Psoas muscle (tissue), 8 donors: Measurements from ENCODE around the gene CENPP. TPM values are rescaled to one million over a fixed set of nuclear protein-coding genes. Genes with fewer than 3 reads are reported as not detected.
A peak's percentile ranks its signal among the peaks of the same experiment; 100 is the strongest.

Experiments used
- ATAC-seq, 4 donors: fragments of 200-7000 bp; cut with Tn5 transposase; one replicate each; pipeline ENCODE4 v1.9.1; 2020; ENCODE audit warnings: moderate library complexity in 3 of 4, mild to moderate bottlenecking in 2 of 4
- DNase-seq, 2 donors: peaks; one replicate each; pipeline ENCODE4 v3.0.0-alpha.2; 2020
- H3K27ac ChIP-seq: fragments of 200-600 bp; one replicate; pipeline ENCODE4 v1.8.0; 2022
- H3K27me3 ChIP-seq, 3 donors: fragments of 200-600 bp in 1 of 3; one replicate each; pipeline versions ENCODE4 v1.6.1 to v1.8.0; 2013 to 2022; ENCODE audit warnings: low read length in 2 of 3, mild to moderate bottlenecking in 2 of 3, moderate library complexity in 1 of 3; ENCODE audit not compliant: insufficient read depth in 3 of 3
- H3K36me3 ChIP-seq, 2 donors: fragments of 200-600 bp in 1 of 2; one replicate each; pipeline versions ENCODE4 v1.6.1 to v1.8.0; 2013 to 2022; ENCODE audit warnings: low read depth in 1 of 2, mild to moderate bottlenecking in 1 of 2, moderate library complexity in 1 of 2; ENCODE audit not compliant: insufficient read depth in 1 of 2
- H3K4me1 ChIP-seq: fragments of 200-600 bp; one replicate; pipeline ENCODE4 v1.8.0; 2022
- H3K4me3 ChIP-seq: fragments of 200-600 bp; one replicate; pipeline ENCODE4 v1.8.0; 2022; ENCODE audit warnings: mild to moderate bottlenecking
- H3K9me3 ChIP-seq: fragments of 200-600 bp; one replicate; pipeline ENCODE4 v1.8.0; 2022
- CTCF ChIP-seq: fragments of 200-600 bp; IDR thresholded peaks from one replicate; pipeline ENCODE4 v1.8.0; 2022; ENCODE audit warnings: antibody characterized with exemption
- WGBS, 3 donors: extraction: QIAGEN DNeasy Blood & Tissue Kit; methylation state at CpG; one replicate each; pipeline versions ENCODE4 v1.1.6 to v1.1.7; 2013; 5-methylcytosine and 5-hydroxymethylcytosine counted together
- intact Hi-C, 2 donors: fragments of 100-400 bp; cut with DNase I; formaldehyde crosslinking; loops; one replicate each; pipeline versions ENCODE4 v1.11.0 to v1.14.2; 2022
- polyA plus RNA-seq, 3 donors: library from polyadenylated mRNA; stranded (reverse); fragments of 200-250 nt; gene quantifications; one replicate each; pipeline ENCODE4 v1.2.3, GENCODE V29; 2013
- total RNA-seq, 4 donors: library from RNA; stranded (reverse); fragmentation: NEBNext Ultra II Directional in 2 of 4; extraction: Animal tissue kit (Norgen Biotek cat#: 25700) in 2 of 4; gene quantifications; one replicate each; pipeline versions ENCODE4 v1.2.1 to v1.2.4, GENCODE V29; 2021 to 2023
- donor health status: healthy with polysubstance abuse.
- donor health status: DM: no; HTN: no; CAD: no; lungs with moderate emphysema.
- donor health status: Bipolar disorder and iron deficiency.
- donor health status: healthy.
- donor health status: DM: yes; HTN: yes; CAD: no.
- donor health status: DM: no; HTN: no; CAD: no.
- donor health status: DM: no; HTN: no; CAD: no.
- donor health status: DM: yes; HTN: yes; CAD: no.

The CENPP gene
- total and polyA plus RNA-seq, 7 donors: 1.8 to 15.7 (median 6.4) TPM

- peak; percentile 46 to 62 for DNase-seq
- H3K4me3 ChIP-seq: no peak overlapping the region
- no peaks in the 10 kb centered on the region for H3K27me3 ChIP-seq
- no peaks in the 10 kb centered on the region for H3K36me3 ChIP-seq
- peak in 3 of 4 donors; percentile 46 to 53 (median 48) for ATAC-seq
- H3K27ac ChIP-seq: no peak overlapping the region
- 47 to 64% (median 60%) methylated on average over 3 of the region's 3 CpGs for WGBS, 3 donors
- intact Hi-C loops: no loop called here
- H3K4me1 ChIP-seq: peaks cover 11% of the 10 kb centered on the region
- no peaks in the 10 kb centered on the region for H3K9me3 ChIP-seq
- no peak for TF ChIP-seq CTCF
Measured at GRCh38 chr9:92506184-92506857, 180.6 kb downstream of the CENPP start.

GRCh38 chr9:92507005-92507404, 181.3 kb downstream of the CENPP start:
- Histone ChIP-seq H3K36me3 (no peaks in the 10 kb centered on the region), H3K4me1 (peaks cover 5% of the 10 kb centered on the region), H3K27ac (no peak overlapping the region), H3K4me3 (no peak overlapping the region), H3K9me3 (no peaks in the 10 kb centered on the region), H3K27me3 (no peaks in the 10 kb centered on the region)
- DNase-seq: no peak
- intact Hi-C loops: no loop called here
- WGBS, 3 donors: 71 to 85% (median 76%) methylated on average over 2 of the region's 2 CpGs
- ATAC-seq: no peak
- no peak for TF ChIP-seq CTCF

- ATAC-seq: no peak
- H3K27ac ChIP-seq: peak overlapping the region; percentile 13
- 37 to 62% (median 41%) methylated on average over 3 to 4 of the region's 4 CpGs for WGBS, 3 donors
- TF ChIP-seq CTCF: no peak
- H3K36me3 ChIP-seq: no peaks in the 10 kb centered on the region
- no peaks in the 10 kb centered on the region for H3K4me1 ChIP-seq
- H3K27me3 ChIP-seq: no peaks in the 10 kb centered on the region
- H3K9me3 ChIP-seq: no peaks in the 10 kb centered on the region
- intact Hi-C loops: no loop called here
- DNase-seq: no peak
- no peak overlapping the region for H3K4me3 ChIP-seq
Measured at GRCh38 chr9:92507496-92507895, 181.7 kb downstream of the CENPP start.

GRCh38 chr9:92508018-92508820, 182.5 kb downstream of the CENPP start:
- Histone ChIP-seq H3K9me3 (no peaks in the 10 kb centered on the region), H3K4me3 (no peak overlapping the region), H3K4me1 (peaks cover under 1% of the 10 kb centered on the region), H3K27ac (peak overlapping the region; percentile 13), H3K36me3 (no peaks in the 10 kb centered on the region), H3K27me3 (no peaks in the 10 kb centered on the region)
- no peak for TF ChIP-seq CTCF
- 20 to 36% (median 28%) methylated on average over 10 of the region's 10 CpGs for WGBS, 3 donors
- no peak for ATAC-seq
- no peak for DNase-seq
- intact Hi-C loops: no loop called here
